Occipital lobe (tissue), 2 donors: ENCODE data around the gene VAX1. TPM values are rescaled to one million over a fixed set of nuclear protein-coding genes. Genes with fewer than 3 reads are reported as not detected.

Experiments
- small RNA-seq: library from RNA; depleted of rRNA; stranded (forward); fragments of <200 nt; gene quantifications from one replicate; pipeline ENCODE3, GENCODE V24; 2014
- total RNA-seq: library from RNA; depleted of rRNA; stranded (reverse); fragments of >200 nt; gene quantifications from one replicate; pipeline ENCODE4 v1.2.3, GENCODE V29; 2014

Gene VAX1
- total RNA-seq, 1 donor from 2014 or later: 1.2 TPM

Small RNA genes lying within 50 kb of the gene (small RNA-seq; reads per million reads assigned to genes)
- 0.12 reads per million for gene MIR3663

Other genes with a start within 250 kb of the VAX1 start
- 54.1 TPM for gene SHTN1, start 133.1 kb downstream of the VAX1 start, total RNA-seq
- not detected for gene KCNK18, start 59.2 kb upstream of the VAX1 start, total RNA-seq
- not detected for gene SLC18A2, start 102.8 kb upstream of the VAX1 start, total RNA-seq
- 28.1 TPM for gene PDZD8, start 237.2 kb upstream of the VAX1 start, total RNA-seq